ENCODE measurements around the gene STK31.
"Not testable (repeated sequence)": the region's sequence is repeated elsewhere in the genome, so short reads cannot be mapped to it uniquely, and the experiment has no call there.

Gene STK31

GRCh38 chr7:23724113-23724512, 14.1 kb downstream of the STK31 start:
- H3K4me1 Mint-ChIP-seq (ENCODE audit: low read depth); H3K36me3 Mint-ChIP-seq (ENCODE audit: low read depth); H3K27ac Mint-ChIP-seq; H3K27me3 Mint-ChIP-seq; H3K4me3 Mint-ChIP-seq; intact Hi-C loops (cut with micrococcal nuclease); H3K9me3 Mint-ChIP-seq: not testable (repeated sequence)

DNA sequence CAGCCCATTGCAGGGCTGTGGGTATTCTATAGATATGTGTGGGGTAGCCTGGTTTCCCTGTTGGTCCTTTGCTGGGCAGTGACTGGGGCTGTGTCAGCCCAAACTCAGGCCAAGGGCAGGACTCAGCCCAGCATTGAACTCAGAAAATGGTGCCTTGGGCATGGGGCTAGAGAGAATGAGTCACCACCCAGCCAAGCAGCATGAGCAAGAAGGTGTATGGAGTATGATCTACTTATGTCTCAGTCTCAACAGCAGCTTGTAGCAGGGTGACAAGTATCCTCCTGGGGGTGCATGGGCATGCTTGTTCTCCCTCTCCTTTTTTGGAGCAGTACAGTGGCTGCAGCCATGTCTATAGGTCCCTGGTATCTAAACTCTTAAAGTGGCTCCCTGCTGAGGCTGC, 32.0 kb downstream of the STK31 start:
- no peaks in the 10 kb centered on the region for H3K27me3 Mint-ChIP-seq
- no peaks in the 10 kb centered on the region for H3K4me1 Mint-ChIP-seq (ENCODE audit: low read depth)

GRCh38 chr7:23743226-23743625, 33.2 kb downstream of the STK31 start:
- Mint-ChIP-seq H3K27ac (no peak overlapping the region), H3K9me3 (peaks cover 38% of the 10 kb centered on the region), H3K36me3 (ENCODE audit: low read depth) (no peaks in the 10 kb centered on the region), H3K4me3 (no peak overlapping the region), H3K4me1 (ENCODE audit: low read depth) (no peaks in the 10 kb centered on the region), H3K27me3 (no peaks in the 10 kb centered on the region)
- intact Hi-C loops (cut with micrococcal nuclease) = no loop called here

More for the DNA sequence above, 32.0 kb downstream of the STK31 start:
- intact Hi-C loops (cut with micrococcal nuclease) = no loop called here
- Mint-ChIP-seq H3K27ac (no peak overlapping the region), H3K9me3 (peaks cover 38% of the 10 kb centered on the region), H3K36me3 (ENCODE audit: low read depth) (no peaks in the 10 kb centered on the region), H3K4me3 (no peak overlapping the region)

GRCh38 chr7:23746629-23747028, 36.6 kb downstream of the STK31 start:
- Mint-ChIP-seq H3K27ac (no peak overlapping the region), H3K4me1 (ENCODE audit: low read depth) (no peaks in the 10 kb centered on the region), H3K4me3 (no peak overlapping the region), H3K36me3 (ENCODE audit: low read depth) (no peaks in the 10 kb centered on the region), H3K9me3 (peaks cover 38% of the 10 kb centered on the region), H3K27me3 (no peaks in the 10 kb centered on the region)
- intact Hi-C loops (cut with micrococcal nuclease) = no loop called here

DNA sequence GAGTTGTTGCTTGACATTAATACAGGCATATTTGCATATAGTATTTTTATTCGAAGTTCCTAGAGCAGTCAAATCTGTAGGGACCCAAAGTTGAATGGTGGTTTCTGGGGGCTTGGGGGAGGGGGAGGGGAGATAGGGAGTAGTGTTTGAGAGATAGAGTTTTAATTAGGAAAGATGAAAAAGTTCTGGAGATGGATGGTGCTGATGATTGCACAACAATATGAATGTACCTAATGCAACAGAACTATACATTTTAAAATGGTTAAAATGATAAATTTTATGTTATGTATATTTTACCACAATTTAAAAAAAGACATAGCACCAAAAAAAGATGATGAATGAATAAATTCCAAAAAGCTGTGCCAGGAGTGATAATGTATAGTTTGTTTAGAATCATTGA, 41.8 kb downstream of the STK31 start:
- H3K9me3 Mint-ChIP-seq = peaks cover 9% of the 10 kb centered on the region
- no peaks in the 10 kb centered on the region for H3K4me1 Mint-ChIP-seq (ENCODE audit: low read depth)
- intact Hi-C loops (cut with micrococcal nuclease) = no loop called here

GRCh38 chr7:23758839-23759238, 48.8 kb downstream of the STK31 start:
- H3K27ac Mint-ChIP-seq; H3K4me1 Mint-ChIP-seq (ENCODE audit: low read depth); H3K4me3 Mint-ChIP-seq; H3K27me3 Mint-ChIP-seq; intact Hi-C loops (cut with micrococcal nuclease); H3K36me3 Mint-ChIP-seq (ENCODE audit: low read depth): not testable (repeated sequence)
- peaks cover 15% of the 10 kb centered on the region for H3K9me3 Mint-ChIP-seq

More for the DNA sequence above, 41.8 kb downstream of the STK31 start:
- Mint-ChIP-seq H3K36me3 (ENCODE audit: low read depth) (no peaks in the 10 kb centered on the region), H3K27me3 (no peaks in the 10 kb centered on the region), H3K27ac (no peak overlapping the region), H3K4me3 (no peak overlapping the region)

- Mint-ChIP-seq H3K9me3 (peaks cover 15% of the 10 kb centered on the region), H3K27me3 (no peaks in the 10 kb centered on the region), H3K27ac (no peak overlapping the region), H3K4me3 (no peak overlapping the region), H3K4me1 (ENCODE audit: low read depth) (no peaks in the 10 kb centered on the region), H3K36me3 (ENCODE audit: low read depth) (no peaks in the 10 kb centered on the region)
- intact Hi-C loops (cut with micrococcal nuclease) = no loop called here
Observed at GRCh38 chr7:23759671-23760391, 49.8 kb downstream of the STK31 start.

- H3K27me3 Mint-ChIP-seq = no peaks in the 10 kb centered on the region
Observed at GRCh38 chr7:23765943-23766342, 55.9 kb downstream of the STK31 start.

DNA sequence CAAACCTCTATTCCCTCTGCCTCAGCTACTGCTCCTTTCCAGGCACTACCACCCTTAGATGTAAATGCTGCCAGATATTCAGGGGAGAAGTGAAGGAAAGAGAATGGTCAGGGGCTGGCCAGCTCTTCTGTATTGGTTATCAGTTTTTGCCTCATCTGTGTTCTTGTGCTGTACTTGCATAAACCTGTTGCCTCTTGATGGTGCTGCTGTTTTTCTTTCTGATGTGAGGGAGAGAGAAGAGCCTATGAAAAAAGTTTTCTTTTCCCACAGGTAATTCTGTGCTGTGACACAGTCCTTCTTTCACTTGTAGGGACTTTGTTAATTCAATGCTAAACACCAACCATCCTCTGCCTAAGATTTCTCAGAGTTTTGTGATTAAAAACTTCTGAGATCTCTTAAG, 57.5 kb downstream of the STK31 start:
- intact Hi-C loops (cut with micrococcal nuclease) = no loop called here
- Mint-ChIP-seq H3K9me3 (no peaks in the 10 kb centered on the region), H3K4me1 (ENCODE audit: low read depth) (no peaks in the 10 kb centered on the region), H3K27ac (no peak overlapping the region), H3K4me3 (no peak overlapping the region), H3K36me3 (ENCODE audit: low read depth) (no peaks in the 10 kb centered on the region), H3K27me3 (no peaks in the 10 kb centered on the region)

More at GRCh38 chr7:23765943-23766342, 55.9 kb downstream of the STK31 start:
- H3K36me3 Mint-ChIP-seq (ENCODE audit: low read depth) = no peaks in the 10 kb centered on the region
- no peak overlapping the region for H3K27ac Mint-ChIP-seq
- no peaks in the 10 kb centered on the region for H3K4me1 Mint-ChIP-seq (ENCODE audit: low read depth)
- H3K4me3 Mint-ChIP-seq = no peak overlapping the region
- intact Hi-C loops (cut with micrococcal nuclease) = no loop called here
- no peaks in the 10 kb centered on the region for H3K9me3 Mint-ChIP-seq

- Mint-ChIP-seq H3K9me3 (no peaks in the 10 kb centered on the region), H3K27me3 (no peaks in the 10 kb centered on the region), H3K4me3 (no peak overlapping the region), H3K4me1 (ENCODE audit: low read depth) (no peaks in the 10 kb centered on the region), H3K27ac (no peak overlapping the region), H3K36me3 (ENCODE audit: low read depth) (no peaks in the 10 kb centered on the region)
- intact Hi-C loops (cut with micrococcal nuclease) = no loop called here
Observed at GRCh38 chr7:23768022-23768421, 58.0 kb downstream of the STK31 start.

DNA sequence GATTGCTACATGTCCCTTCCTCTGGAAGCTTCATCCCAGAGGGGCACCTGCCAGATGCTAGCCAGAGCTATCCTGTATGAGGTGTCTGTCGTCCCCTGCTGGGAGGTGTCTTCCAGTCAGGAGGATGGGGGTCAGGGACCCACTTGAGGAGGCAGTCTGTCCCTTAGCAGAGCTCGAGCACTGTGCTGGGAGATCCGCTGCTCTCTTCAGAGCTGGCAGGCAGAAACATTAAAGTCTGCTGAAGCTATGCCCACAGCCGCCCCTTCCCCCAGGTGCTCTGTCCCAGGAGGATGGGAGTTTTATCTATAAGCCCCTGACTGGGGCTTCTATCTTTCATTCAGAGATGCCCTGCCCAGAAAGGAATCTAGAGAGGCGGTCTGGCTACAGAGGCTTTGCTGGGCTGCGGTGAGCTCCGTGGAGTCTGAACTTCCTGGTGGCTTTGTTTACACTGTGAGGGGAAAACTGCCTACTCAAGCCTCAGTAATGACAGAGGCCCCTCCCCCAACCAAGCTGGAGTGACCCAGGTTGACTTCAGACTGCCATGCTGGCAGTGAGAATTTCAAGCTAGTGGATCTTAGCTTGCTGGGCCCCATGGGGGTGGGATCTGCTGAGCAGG, 69.3 kb downstream of the STK31 start:
- intact Hi-C loops (cut with micrococcal nuclease); H3K4me1 Mint-ChIP-seq (ENCODE audit: low read depth); H3K36me3 Mint-ChIP-seq (ENCODE audit: low read depth); H3K9me3 Mint-ChIP-seq; H3K27me3 Mint-ChIP-seq; H3K4me3 Mint-ChIP-seq; H3K27ac Mint-ChIP-seq: not testable (repeated sequence)

DNA sequence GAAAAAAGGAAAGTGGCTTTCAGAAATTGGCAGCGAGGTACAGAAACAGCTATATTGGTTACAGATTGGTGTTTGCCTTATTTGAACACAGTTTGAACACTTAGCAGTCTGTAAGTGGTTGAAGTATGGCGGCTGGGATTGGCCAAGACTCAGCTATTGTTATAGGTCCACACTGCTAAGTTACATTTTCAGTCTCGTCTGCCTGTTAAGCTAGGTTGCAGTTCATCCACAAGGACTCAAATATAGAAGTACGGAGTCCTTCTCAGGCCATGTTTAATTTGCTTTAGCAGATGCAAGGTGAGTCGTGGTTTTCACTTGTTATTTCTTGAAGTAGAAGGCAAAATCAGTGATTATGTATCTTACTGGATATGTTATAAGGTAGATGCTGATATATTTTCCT, 73.1 kb downstream of the STK31 start:
- H3K27me3 Mint-ChIP-seq = no peaks in the 10 kb centered on the region
- intact Hi-C loops (cut with micrococcal nuclease) = no loop called here
- no peaks in the 10 kb centered on the region for H3K36me3 Mint-ChIP-seq (ENCODE audit: low read depth)
- H3K4me1 Mint-ChIP-seq (ENCODE audit: low read depth) = no peaks in the 10 kb centered on the region
- no peak overlapping the region for H3K4me3 Mint-ChIP-seq
- no peaks in the 10 kb centered on the region for H3K9me3 Mint-ChIP-seq
- H3K27ac Mint-ChIP-seq = no peak overlapping the region

- intact Hi-C loops (cut with micrococcal nuclease) = no loop called here
- H3K4me1 Mint-ChIP-seq (ENCODE audit: low read depth) = no peaks in the 10 kb centered on the region
- H3K9me3 Mint-ChIP-seq = no peaks in the 10 kb centered on the region
- no peak overlapping the region for H3K27ac Mint-ChIP-seq
- no peaks in the 10 kb centered on the region for H3K36me3 Mint-ChIP-seq (ENCODE audit: low read depth)
- no peaks in the 10 kb centered on the region for H3K27me3 Mint-ChIP-seq
- H3K4me3 Mint-ChIP-seq = no peak overlapping the region
Observed at GRCh38 chr7:23787272-23787671, 77.3 kb downstream of the STK31 start.

- H3K36me3 Mint-ChIP-seq (ENCODE audit: low read depth) = no peaks in the 10 kb centered on the region
- peaks cover under 1% of the 10 kb centered on the region for H3K9me3 Mint-ChIP-seq
- intact Hi-C loops (cut with micrococcal nuclease) = no loop called here
Observed at GRCh38 chr7:23788843-23789242, 78.8 kb downstream of the STK31 start.

GRCh38 chr7:23791721-23792120, 81.7 kb downstream of the STK31 start:
- Mint-ChIP-seq H3K27ac (no peak overlapping the region), H3K9me3 (peaks cover 28% of the 10 kb centered on the region), H3K27me3 (no peaks in the 10 kb centered on the region), H3K4me3 (no peak overlapping the region), H3K36me3 (ENCODE audit: low read depth) (no peaks in the 10 kb centered on the region), H3K4me1 (ENCODE audit: low read depth) (no peaks in the 10 kb centered on the region)
- intact Hi-C loops (cut with micrococcal nuclease) = no loop called here

More at GRCh38 chr7:23788843-23789242, 78.8 kb downstream of the STK31 start:
- H3K4me3 Mint-ChIP-seq = no peak overlapping the region
- H3K27me3 Mint-ChIP-seq = no peaks in the 10 kb centered on the region
- no peaks in the 10 kb centered on the region for H3K4me1 Mint-ChIP-seq (ENCODE audit: low read depth)
- no peak overlapping the region for H3K27ac Mint-ChIP-seq

Measured in dendritic cell treated with granulocyte-macrophage colony-stimulating factor and Interleukin-4, amounts not matched to agents 40 ng/mL and 50 ng/mL, for 4 days (primary cell).